Measurements from ENCODE around the gene TSLP. TPM values are rescaled to one million over a fixed set of nuclear protein-coding genes. Genes with fewer than 3 reads are reported as not detected.

The TSLP gene
- total and polyA plus RNA-seq, 2 experiments from 2014 or later = 0.30 to 0.78 TPM

DNA sequence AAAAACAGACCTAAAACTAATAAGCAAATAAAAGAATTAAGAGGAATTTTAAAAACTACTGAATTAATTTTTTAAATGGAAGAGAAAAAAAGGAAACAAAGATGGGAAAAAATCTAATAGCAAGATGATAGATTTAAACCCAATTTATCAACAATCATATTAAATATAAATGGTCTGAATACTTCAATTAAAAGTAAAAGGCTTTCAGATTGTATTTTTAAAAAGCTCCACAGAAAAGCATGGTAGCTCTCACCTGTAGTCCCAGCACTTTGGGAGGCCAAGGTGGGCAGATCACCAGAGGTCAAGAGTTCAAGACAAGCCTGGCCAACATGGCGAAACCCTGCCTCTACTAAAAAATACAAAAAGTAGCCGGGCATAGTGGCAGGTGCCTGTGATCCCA, 11.3 kb upstream of the TSLP start:
- Histone ChIP-seq H3K27me3 (no peaks in the 10 kb centered on the region), H3K4me3 (no peak overlapping the region), H3K27ac (no peak overlapping the region), H3K9me3 (ENCODE audit: low read depth) (no peaks in the 10 kb centered on the region), H3K36me3 (no peaks in the 10 kb centered on the region), H3K4me1 (ENCODE audit: low read depth) (no peaks in the 10 kb centered on the region)
- TF ChIP-seq, protein P1, sequence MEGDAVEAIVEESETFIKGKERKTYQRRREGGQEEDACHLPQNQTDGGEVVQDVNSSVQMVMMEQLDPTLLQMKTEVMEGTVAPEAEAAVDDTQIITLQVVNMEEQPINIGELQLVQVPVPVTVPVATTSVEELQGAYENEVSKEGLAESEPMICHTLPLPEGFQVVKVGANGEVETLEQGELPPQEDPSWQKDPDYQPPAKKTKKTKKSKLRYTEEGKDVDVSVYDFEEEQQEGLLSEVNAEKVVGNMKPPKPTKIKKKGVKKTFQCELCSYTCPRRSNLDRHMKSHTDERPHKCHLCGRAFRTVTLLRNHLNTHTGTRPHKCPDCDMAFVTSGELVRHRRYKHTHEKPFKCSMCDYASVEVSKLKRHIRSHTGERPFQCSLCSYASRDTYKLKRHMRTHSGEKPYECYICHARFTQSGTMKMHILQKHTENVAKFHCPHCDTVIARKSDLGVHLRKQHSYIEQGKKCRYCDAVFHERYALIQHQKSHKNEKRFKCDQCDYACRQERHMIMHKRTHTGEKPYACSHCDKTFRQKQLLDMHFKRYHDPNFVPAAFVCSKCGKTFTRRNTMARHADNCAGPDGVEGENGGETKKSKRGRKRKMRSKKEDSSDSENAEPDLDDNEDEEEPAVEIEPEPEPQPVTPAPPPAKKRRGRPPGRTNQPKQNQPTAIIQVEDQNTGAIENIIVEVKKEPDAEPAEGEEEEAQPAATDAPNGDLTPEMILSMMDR (IDR thresholded peaks at IDR 0.05; ENCODE audit: low read depth, low read length) = no peak
- DNase-seq (ENCODE audit: low read depth in 1 of 2, low spot score in 1 of 2) = no peak

DNA sequence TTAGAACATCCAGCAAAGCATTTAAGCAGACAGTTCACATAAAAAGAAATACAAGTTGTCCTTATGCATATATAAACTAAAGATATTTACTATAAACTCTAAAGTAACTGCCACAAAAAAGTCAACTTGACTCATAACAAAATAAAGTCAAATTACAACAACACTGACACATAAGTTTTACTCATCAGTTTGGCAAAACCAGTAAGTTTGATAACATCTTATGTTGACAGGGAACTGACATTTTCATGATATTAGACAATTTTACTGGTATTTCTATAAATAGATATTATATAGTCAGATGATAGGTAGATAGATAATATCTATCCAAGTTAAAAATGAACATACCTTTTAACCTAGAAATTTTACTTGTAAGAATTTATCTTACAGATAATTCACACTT, 9.9 kb upstream of the TSLP start:
- Histone ChIP-seq H3K9me3 (ENCODE audit: low read depth) (no peaks in the 10 kb centered on the region), H3K27me3 (peaks cover 9% of the 10 kb centered on the region), H3K4me3 (no peak overlapping the region), H3K4me1 (ENCODE audit: low read depth) (no peaks in the 10 kb centered on the region), H3K36me3 (no peaks in the 10 kb centered on the region), H3K27ac (no peak overlapping the region)
- no peak for DNase-seq (ENCODE audit: low read depth in 1 of 2, low spot score in 1 of 2)
- TF ChIP-seq, protein P1 (IDR thresholded peaks at IDR 0.05; ENCODE audit: low read depth, low read length) = no peak

DNA sequence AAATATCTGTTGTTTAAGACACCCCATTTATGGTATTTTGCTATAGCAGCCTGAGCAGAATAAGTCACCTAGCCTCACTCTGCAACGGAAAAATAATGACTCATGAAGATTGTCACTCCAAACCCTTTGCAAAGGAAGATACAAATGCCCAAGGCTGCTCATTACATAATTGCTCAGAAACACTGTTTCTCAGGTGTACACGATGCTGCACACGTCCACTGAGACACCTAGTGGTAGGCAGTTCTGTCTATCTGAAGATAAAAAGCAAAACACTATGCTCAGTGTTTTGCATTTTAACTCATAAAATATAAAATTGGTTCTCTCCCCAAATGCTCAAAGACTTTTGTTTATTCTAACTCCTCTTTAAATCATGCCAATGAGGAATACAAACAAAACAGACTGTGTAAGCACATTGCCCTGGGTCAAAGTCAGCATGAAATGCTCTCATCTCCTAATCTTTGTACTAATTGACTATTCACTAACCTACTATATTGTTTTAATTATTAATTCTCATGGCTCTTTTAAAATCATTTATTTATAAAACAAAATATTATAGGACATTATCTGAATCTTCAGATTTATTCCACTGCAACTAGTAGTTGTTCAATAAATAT, 7.7 kb upstream of the TSLP start:
- Histone ChIP-seq H3K27me3 (peaks cover 31% of the 10 kb centered on the region), H3K4me3 (no peak overlapping the region), H3K27ac (no peak overlapping the region), H3K4me1 (ENCODE audit: low read depth) (no peaks in the 10 kb centered on the region), H3K36me3 (no peaks in the 10 kb centered on the region), H3K9me3 (ENCODE audit: low read depth) (no peaks in the 10 kb centered on the region)
- peak in 1 of 2 donors; percentile 23 for DNase-seq (ENCODE audit: low read depth in 1 of 2, low spot score in 1 of 2)
- TF ChIP-seq, protein P1 (IDR thresholded peaks at IDR 0.05; ENCODE audit: low read depth, low read length) = peak; percentile 44

DNA sequence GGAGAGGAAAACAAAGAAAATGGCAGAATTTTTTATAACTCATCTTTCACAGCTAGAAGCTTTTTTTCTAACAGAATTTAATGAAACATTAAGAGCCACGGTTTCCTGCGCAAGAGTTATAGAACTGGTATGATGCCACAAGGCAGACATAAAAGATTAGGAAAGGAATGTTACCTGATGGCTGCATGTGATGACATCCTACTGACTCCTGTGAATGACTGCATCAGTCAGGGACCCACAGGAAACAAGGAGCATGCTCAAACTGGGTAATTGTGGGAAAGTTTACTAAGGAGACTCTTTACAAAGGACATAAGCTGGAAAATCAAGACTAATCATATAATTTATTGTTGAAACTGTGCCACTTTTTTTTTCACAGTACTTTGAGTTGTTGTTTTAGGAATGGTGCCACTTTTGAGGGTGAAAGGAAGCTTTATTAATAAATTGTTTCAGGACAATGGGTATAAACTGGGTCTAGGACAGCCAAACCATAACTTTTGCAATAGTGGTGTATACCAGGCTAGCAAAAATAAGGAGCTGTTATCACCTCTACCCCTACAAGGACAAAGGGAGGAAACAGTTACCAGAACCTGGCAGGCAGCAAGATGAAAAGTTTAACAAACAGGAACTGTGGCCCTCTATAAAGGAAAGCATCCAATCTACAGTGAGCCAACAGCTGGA, 5.1 kb upstream of the TSLP start:
- peaks cover 57% of the 10 kb centered on the region for H3K27me3 ChIP-seq
- no peaks in the 10 kb centered on the region for H3K9me3 ChIP-seq (ENCODE audit: low read depth)
- TF ChIP-seq, protein P1 (IDR thresholded peaks at IDR 0.05; ENCODE audit: low read depth, low read length) = no peak
- no peak overlapping the region for H3K4me3 ChIP-seq
- no peaks in the 10 kb centered on the region for H3K4me1 ChIP-seq (ENCODE audit: low read depth)
- H3K36me3 ChIP-seq = no peaks in the 10 kb centered on the region
- no peak overlapping the region for H3K27ac ChIP-seq
- peak in 1 of 2 donors; percentile 37 for DNase-seq (ENCODE audit: low read depth in 1 of 2, low spot score in 1 of 2)

DNA sequence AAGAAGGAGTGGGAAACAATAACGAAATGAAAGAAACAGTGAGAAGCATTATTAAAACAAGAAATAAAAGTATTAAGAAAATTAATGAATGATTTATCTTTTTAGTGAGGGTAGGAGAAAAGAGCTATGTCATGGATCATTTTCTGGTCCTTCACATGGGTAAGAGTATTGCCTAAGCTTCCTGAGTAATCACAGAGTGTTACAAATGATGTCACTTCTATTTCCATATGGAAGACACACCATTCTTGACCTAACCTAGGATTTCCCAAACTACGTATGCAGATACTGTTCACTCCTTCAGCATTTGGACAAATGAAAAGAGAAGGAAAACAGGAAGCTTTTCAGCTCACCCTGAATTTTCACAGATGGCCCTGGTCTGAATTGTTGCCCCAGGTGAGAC, 3.3 kb upstream of the TSLP start:
- TF ChIP-seq, protein P1 (IDR thresholded peaks at IDR 0.05; ENCODE audit: low read depth, low read length) = no peak
- DNase-seq (ENCODE audit: low read depth in 1 of 2, low spot score in 1 of 2) = peak in 1 of 2 donors; percentile 29
- Histone ChIP-seq H3K9me3 (ENCODE audit: low read depth) (no peaks in the 10 kb centered on the region), H3K36me3 (no peaks in the 10 kb centered on the region), H3K4me1 (ENCODE audit: low read depth) (no peaks in the 10 kb centered on the region), H3K4me3 (no peak overlapping the region), H3K27me3 (peaks cover 75% of the 10 kb centered on the region), H3K27ac (no peak overlapping the region)
